ENCODE measurements around the gene SNX18.

SNX18 gene

DNA sequence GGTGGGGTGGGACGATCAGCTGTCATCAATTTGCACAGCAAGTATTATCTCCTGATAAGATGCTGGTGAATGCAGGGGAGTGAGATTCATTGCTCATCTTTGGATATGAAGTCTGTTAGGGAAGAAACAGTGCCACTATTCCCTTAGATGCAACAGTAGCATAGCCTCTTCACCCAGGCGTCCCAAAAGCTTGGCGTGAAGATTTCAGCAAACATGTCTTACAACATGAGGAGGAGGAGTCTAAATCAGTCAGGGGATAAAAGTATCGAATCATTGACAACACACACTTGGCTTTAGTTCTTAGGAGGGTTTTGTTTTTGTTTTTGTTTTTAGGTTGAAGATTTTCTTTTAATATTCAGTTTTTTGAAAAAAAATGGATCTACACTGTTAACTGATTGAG is 26.5 kb downstream of the SNX18 start:
- DNase-seq, result no peak

- DNase-seq, result no peak
Measured at GRCh38 chr5:54545796-54546195, 28.2 kb downstream of the SNX18 start.

DNA sequence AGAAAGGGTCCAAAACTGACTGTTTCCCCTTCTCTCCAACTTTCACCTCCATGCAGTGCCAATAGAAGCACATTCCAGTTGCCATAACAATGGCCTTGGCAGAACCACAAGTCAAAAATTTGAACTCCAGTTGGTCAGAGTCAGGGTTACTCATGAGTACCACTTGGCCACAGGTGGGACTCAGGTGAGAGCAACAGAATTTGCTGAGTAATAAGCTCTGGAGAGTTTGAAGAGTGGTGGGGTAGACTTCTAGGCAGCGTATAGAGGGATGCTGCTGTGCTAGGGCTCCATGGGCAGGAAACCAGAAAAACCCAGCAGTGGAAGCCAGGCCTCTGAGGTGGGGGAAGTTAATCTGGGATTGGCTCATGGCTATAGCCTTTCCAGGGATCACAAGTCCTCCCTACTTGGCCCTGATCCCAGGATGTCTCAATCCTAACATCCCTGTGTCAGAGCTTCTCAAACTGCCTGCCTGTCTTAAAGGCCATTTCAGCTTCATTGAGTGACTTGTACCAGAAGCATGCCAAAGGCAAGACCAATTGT is 30.2 kb downstream of the SNX18 start:
- no peak for DNase-seq

DNA sequence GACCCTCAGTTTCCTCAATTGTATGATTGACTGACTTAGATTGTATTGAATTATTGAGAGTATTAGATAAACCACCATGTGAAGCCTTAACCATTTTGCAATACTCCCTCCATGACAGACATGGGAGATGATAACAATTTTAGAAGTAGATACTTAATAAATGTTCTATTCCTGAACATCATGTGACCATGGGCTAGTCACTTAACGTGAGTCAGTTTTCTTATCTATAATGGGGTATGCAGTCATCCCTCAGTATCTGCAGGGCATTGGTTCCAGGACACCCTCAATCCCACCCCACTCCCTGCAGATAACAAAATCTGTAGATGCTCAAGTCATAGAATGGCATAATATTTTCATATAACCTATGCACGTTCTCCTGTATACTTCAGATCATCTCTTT is 31.0 kb downstream of the SNX18 start:
- DNase-seq, result no peak

DNA sequence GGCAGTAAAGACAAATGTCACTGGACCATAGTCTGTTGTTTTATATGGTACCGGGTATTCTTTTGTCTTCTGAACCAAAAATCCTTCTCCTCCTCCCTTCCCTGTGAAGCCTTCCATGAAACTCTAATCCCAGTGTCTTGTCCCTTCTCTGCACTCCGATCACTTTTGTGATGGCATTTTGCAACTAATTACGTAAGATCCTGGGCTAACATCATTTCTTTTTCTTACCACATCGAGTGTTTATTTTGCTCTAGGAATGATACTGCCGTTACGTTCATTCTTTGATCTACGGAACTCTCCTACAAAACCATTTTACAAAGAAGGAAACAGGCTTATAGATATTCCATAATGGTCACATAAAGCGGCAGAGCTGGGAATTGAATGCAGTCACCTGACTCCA is 33.7 kb downstream of the SNX18 start:
- no peak for DNase-seq

DNA sequence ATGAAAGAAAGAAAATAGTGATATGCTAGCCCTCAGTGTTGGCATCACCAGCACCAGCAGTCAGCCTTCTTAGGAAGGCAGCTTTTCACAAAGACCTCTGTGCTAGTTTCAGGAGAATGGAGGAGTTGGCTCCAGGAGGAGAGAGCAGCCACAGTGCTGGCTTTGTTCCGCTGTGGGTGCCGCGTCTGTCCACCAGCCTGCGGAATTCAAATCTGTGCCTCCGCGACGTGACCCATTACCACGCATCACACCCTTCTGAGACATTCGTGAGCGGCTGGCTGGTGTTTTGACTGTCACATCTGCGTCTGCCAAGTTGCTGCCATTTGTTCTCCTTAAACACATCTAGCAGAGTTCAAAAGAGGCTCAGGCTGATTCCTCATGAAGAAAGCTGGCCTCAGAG is 34.4 kb downstream of the SNX18 start:
- DNase-seq, result no peak

DNA sequence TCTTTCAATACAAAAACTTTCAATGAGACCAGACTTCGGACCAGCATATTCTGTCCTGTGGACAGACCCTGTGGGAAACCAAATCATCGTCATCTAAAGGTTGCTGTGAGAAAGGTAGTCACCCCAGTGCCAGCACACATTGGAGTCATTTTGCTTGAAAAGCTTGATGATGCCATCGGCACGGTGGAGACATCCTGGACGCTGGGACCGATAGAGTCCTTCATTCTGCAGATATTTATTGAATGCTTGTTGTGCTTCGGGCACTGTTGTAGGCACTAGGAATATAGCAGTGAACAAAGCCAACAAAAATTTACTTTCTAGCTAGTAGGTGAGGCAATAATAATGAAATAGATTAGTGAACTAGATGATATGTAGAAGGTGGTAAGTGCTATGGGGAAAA is 34.9 kb downstream of the SNX18 start:
- DNase-seq, result no peak

- DNase-seq, result no peak
Measured at GRCh38 chr5:54553659-54554207, 36.2 kb downstream of the SNX18 start.

GRCh38 chr5:54556141-54556540 is 38.6 kb downstream of the SNX18 start:
- DNase-seq, result no peak

- no peak for DNase-seq
Measured at GRCh38 chr5:54558362-54558761, 40.8 kb downstream of the SNX18 start.

- no peak for DNase-seq
Measured at GRCh38 chr5:54561651-54562050, 44.1 kb downstream of the SNX18 start.

DNA sequence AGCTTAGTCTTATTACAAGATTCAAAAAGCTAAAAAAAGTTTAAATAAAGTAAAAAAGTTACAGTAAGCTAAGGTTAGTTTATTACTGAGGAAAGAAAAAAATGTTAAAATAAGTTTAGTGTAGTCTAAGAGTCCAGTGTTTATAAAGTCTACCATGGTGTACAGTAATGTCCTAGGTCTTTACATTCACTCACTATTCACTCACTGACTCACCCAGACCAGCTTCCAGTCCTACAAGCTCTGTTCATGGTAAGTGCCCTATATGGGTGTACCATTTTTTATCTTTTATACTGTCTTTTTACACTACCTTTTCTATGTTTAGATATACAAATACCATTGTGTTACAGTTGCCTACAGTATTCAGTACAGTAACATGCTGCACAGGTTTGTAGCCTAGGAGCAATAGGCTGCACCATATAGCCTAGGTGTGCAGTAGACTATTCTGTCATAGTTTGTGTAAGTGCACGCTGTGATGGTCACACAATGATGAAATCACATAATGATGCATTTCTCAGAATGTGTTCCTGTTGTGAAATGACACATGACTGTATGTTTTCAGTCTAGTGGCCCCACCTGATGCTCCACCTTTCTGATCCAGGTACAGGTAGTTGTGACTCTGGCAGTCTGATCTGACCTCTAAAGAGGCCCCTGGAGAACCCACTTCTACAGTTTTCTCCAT is 45.7 kb downstream of the SNX18 start:
- DNase-seq, result no peak

- DNase-seq, result no peak
Measured at GRCh38 chr5:54567996-54568395, 50.4 kb downstream of the SNX18 start.

GRCh38 chr5:54570916-54571315 is 53.4 kb downstream of the SNX18 start:
- DNase-seq, result no peak

DNA sequence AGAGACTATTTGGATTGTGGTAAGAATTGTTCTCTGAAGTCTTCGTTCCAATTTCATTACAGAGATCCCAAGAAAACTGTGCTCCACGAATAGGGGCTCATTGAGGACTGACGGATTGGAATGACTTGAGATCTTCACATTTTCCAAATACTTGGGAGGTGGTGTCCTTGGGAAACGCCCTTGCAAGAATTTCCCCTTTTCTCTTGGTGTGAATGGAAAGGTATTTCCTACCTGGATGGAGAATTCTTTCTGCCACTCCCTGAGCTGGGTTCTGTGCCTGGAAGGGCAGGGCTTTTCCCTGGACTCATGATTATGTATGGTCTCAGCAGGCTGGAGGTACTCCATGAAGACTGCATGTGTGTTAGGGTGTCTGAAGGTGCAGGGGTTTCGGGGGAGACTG is 53.9 kb downstream of the SNX18 start:
- no peak for DNase-seq

DNA sequence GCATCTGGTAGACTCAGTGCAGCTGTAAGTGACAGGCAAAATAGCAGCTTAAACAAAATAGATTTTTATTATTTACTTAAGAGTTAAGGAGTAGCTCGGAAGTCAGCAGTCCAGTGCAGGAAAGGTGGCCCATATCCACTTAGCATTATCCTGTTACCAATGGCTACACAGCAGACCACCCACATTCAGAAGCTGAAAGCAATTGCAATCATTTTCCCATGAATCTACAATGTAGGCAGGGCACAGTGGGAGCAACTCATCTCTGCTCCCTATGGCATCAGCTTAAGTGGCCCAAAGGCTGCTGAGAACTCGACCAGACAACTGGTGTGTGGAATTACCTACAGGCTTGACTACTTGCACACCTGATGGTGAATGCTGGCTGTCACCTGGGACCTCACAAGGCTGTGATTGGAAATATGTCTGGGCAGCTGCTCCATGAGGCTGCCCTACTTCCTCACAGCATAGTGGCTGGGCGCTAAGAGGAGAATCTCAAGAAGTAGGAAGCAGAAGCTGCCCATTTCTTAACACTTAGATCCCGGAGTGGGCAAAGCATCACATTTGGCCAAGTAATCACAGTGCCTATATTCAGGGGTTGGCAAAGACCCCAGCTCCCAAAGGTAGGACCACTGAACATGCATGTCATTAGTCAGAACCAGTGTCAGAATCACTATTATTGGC is 56.4 kb downstream of the SNX18 start:
- DNase-seq, result no peak

DNA sequence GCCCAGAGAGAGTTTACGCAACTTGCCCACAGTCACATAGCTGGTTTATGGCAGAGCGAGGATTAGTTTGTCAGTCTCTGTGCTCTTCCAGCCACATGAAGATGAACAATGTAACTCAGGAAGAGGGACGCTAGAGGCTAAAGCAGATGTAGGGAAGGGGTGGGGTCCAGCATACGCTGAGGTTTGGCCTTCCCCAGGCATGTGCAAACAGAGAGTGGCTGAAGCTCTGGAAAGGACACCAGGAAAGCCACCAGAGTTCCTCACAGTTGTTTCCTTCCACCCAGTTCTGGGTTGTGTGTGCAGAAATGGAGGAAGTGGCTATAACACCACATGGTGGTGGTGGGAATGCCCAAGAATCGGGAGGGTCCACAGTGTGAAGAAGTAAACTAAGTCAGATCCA is 60.0 kb downstream of the SNX18 start:
- no peak for DNase-seq

DNA sequence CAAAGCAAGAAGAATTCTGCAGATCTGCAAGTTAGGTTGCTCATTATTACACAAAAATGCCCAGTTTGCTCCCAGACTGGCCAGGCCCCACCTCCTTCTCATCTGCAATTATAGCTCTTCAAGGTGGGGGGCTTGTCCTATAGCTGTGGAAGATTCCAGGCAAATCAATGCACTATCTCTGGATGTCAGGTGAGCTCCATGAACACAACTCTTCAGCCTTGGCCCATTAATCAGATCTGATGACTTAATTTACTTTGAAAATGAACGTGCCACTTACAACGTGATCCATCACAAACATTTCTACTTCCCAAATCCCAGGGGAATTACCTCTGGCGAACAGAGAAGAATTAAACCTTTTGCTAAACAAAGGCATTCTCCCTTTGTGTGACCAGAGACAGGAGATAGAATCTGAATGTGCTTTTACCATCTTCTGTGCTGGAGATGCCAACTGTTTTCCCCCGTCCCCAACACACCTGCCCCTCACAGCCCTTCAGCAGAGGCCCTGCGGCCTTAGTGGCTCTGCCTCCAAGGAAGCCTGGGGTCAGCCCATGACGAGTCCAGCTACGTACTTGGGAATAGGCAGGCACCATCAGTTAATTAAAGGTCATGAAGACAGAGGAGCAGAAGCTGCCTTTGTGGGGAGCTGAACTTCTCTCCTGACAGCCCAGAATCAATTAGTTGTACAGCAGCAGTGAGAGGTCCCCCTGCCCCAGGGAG is 60.5 kb downstream of the SNX18 start:
- no peak for DNase-seq

GRCh38 chr5:54579591-54580295 is 62.2 kb downstream of the SNX18 start:
- no peak for DNase-seq

DNA sequence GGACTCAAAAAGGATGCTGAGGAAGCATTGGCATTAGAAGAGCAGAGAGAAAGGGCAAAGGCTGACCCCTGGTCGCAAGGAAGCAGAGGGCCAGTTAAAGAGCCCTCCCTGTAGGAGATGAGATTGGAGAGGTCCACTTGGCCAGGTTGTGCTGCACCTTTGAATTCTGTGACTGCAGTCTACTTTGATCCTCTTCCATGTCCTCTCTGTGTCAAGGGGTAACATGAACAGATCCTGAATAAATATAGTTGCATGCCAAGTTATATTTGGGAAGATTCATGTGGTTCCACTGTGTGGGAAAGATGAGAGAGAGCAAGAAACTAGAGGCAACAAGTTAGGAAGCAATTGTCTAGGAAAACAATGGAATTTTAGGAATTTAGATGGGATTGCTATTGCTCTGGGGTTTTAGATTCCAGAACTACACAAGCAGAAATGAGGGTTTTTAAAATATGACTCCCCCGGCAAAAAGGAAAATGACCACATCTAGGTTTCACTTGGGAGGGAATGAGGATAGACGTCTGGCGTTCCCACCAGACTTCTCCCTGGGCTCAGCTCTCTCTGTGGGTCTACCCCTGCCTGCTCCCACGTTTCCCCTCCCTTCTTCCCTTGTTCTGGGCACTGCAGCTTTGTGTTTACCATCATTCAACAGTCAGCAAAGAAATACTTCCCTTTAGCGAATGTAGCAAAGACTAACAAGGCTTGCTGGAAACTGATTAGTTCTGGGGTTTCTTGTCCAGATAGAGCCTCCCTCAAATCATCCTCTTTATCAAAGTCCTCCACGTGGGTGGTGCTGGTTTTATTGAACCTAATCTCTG is 63.6 kb downstream of the SNX18 start:
- no peak for DNase-seq

- DNase-seq, result no peak
Measured at GRCh38 chr5:54581831-54582548, 64.4 kb downstream of the SNX18 start.

Data from NCI-H1694 (cell line).